Mesendoderm (in vitro differentiated cells): ENCODE results near the gene ST8SIA2. TPM values are rescaled to one million over a fixed set of nuclear protein-coding genes. Genes with fewer than 3 reads are reported as not detected.

ENCODE experiments used
- DNase-seq: peaks from one replicate; pipeline ENCODE4 v3.0.0; 2013
- H2AK5ac ChIP-seq: 2 replicates; pipeline ENCODE4 v1.6.1; 2013; ENCODE audit warnings: low read length, inconsistent platforms
- H2BK120ac ChIP-seq: 2 replicates; pipeline ENCODE4 v1.6.1; 2013; ENCODE audit warnings: low read depth, mild to moderate bottlenecking, low read length, moderate library complexity, mixed read lengths
- H2BK15ac ChIP-seq: replicated peaks from 2 replicates; pipeline ENCODE4 v1.6.1; 2013; ENCODE audit warnings: low read depth, mild to moderate bottlenecking, moderate library complexity
- H2BK5ac ChIP-seq: 2 replicates; pipeline ENCODE4 v1.6.1; 2013; ENCODE audit warnings: low read length, inconsistent platforms
- H3K18ac ChIP-seq: 2 replicates; pipeline ENCODE4 v1.6.1; 2013; ENCODE audit warnings: mild to moderate bottlenecking, low read length, mixed read lengths
- H3K23ac ChIP-seq: one replicate; pipeline ENCODE4 v1.6.1; 2013; ENCODE audit warnings: low read length
- H3K27ac ChIP-seq: 2 replicates; pipeline ENCODE4 v1.5.1; 2013; ENCODE audit warnings: low read depth, mild to moderate bottlenecking, inconsistent platforms, low read length, moderate library complexity
- H3K27me3 ChIP-seq: 2 replicates; pipeline ENCODE4 v1.6.1; 2013; ENCODE audit warnings: low read length, control low read depth, mild to moderate bottlenecking, inconsistent platforms; ENCODE audit not compliant: insufficient read depth, poor library complexity
- H3K36me3 ChIP-seq: 2 replicates; pipeline ENCODE4 v1.6.1; 2013; ENCODE audit warnings: low read length, inconsistent platforms; ENCODE audit not compliant: control insufficient read depth, insufficient read depth
- H3K4ac ChIP-seq: one replicate; pipeline ENCODE4 v1.6.1; 2013; ENCODE audit warnings: low read depth, mild to moderate bottlenecking, low read length, moderate library complexity
- H3K4me1 ChIP-seq: 2 replicates; pipeline ENCODE4 v1.6.1; 2013; ENCODE audit warnings: low read depth, low read length, inconsistent platforms; ENCODE audit not compliant: control insufficient read depth
- H3K4me2 ChIP-seq: 2 replicates; pipeline ENCODE4 v1.6.1; 2013; ENCODE audit warnings: low read length
- H3K4me3 ChIP-seq: 2 replicates; pipeline ENCODE4 v1.5.1; 2013; ENCODE audit warnings: mild to moderate bottlenecking, low read length
- H3K56ac ChIP-seq: one replicate; pipeline ENCODE4 v1.6.1; 2013; ENCODE audit warnings: low read length
- H3K79me1 ChIP-seq: 2 replicates; pipeline ENCODE4 v1.6.1; 2013; ENCODE audit warnings: low read length, inconsistent platforms
- H3K79me2 ChIP-seq: 2 replicates; pipeline ENCODE4 v1.6.1; 2013; ENCODE audit warnings: mild to moderate bottlenecking, low read length; ENCODE audit not compliant: control insufficient read depth, insufficient read depth
- H3K9ac ChIP-seq: 2 replicates; pipeline ENCODE4 v1.6.1; 2013; ENCODE audit warnings: low read length, inconsistent platforms
- H4K5ac ChIP-seq: one replicate; pipeline ENCODE4 v1.6.1; 2013; ENCODE audit warnings: low read length
- H4K8ac ChIP-seq: one replicate; pipeline ENCODE4 v1.6.1; 2013; ENCODE audit warnings: low read depth, mild to moderate bottlenecking, control low read depth, low read length, moderate library complexity
- WGBS: extraction: QIAGEN DNeasy Blood & Tissue Kit; methylation state at CpG from one replicate; pipeline ENCODE4 v1.1.7; 2013; ENCODE audit warnings: low lambda C conversion rate, missing lambda C conversion rate; ENCODE audit not compliant: insufficient coverage; ENCODE audit errors: extremely low coverage; 5-methylcytosine and 5-hydroxymethylcytosine counted together
- polyA plus RNA-seq, 2 experiments: library from polyadenylated mRNA; stranded (reverse); fragments of 200-250 nt; gene quantifications; one replicate each; pipeline ENCODE4 v1.2.3, GENCODE V29; 2013

ST8SIA2 gene
- polyA plus RNA-seq (2013, experiment 1 of 2): 4.9 TPM
- 4.6 TPM for polyA plus RNA-seq (2013, experiment 2 of 2)

- Histone ChIP-seq H3K23ac (peak within 1 kb of the TSS; percentile 74), H3K9ac (peak within 1 kb of the TSS; percentile 76), H3K79me1 (peaks cover 2% of the 10 kb centered on the region), H3K4me3 (peak within 1 kb of the TSS; percentile 63), H3K4me1 (no peaks in the 10 kb centered on the region), H3K27ac (peak within 1 kb of the TSS; percentile 57), H3K56ac (peak within 1 kb of the TSS; percentile 86), H3K27me3 (peaks cover 2% of the 10 kb centered on the region), H3K36me3 (no peaks in the 10 kb centered on the region), H2BK15ac (no peak within 1 kb of the TSS), H2AK5ac (no peak within 1 kb of the TSS), H4K8ac (peak within 1 kb of the TSS; percentile 39), H3K18ac (peak within 1 kb of the TSS; percentile 70), H3K4ac (peak within 1 kb of the TSS; percentile 11), H2BK5ac (no peak within 1 kb of the TSS), H2BK120ac (peak within 1 kb of the TSS; percentile 13), H3K79me2 (no peaks in the 10 kb centered on the region), H4K5ac (no peak within 1 kb of the TSS), H3K4me2 (peak within 1 kb of the TSS; percentile 76)
- peak; percentile 83 for DNase-seq
- no CpG with 5 or more reads among the region's 78 CpGs for WGBS
These were observed at the start of gene ST8SIA2 for GRCh38 chr15:92393071-92393979. TSS of gene ST8SIA2 (plus strand) at chr15:92393881. CDS start at chr15:92394065, 184 bp downstream.

- no peak overlapping the region for H4K8ac ChIP-seq
- H3K4me1 ChIP-seq: peaks cover 21% of the 10 kb centered on the region
- no peak overlapping the region for H2AK5ac ChIP-seq
- H3K9ac ChIP-seq: no peak overlapping the region
- H3K27me3 ChIP-seq: no peaks in the 10 kb centered on the region
- no peak overlapping the region for H2BK120ac ChIP-seq
- H3K79me2 ChIP-seq: no peaks in the 10 kb centered on the region
- H3K18ac ChIP-seq: no peak overlapping the region
- no peak overlapping the region for H2BK15ac ChIP-seq
- H3K23ac ChIP-seq: no peak overlapping the region
- no peaks in the 10 kb centered on the region for H3K79me1 ChIP-seq
- no peaks in the 10 kb centered on the region for H3K36me3 ChIP-seq
- no CpG with 5 or more reads among the region's 17 CpGs for WGBS
- no peak overlapping the region for H3K4me2 ChIP-seq
- H3K56ac ChIP-seq: peak overlapping the region; percentile 45
- no peak overlapping the region for H3K27ac ChIP-seq
- H3K4me3 ChIP-seq: no peak overlapping the region
- H2BK5ac ChIP-seq: no peak overlapping the region
- peak; percentile 64 for DNase-seq
- H4K5ac ChIP-seq: no peak overlapping the region
- H3K4ac ChIP-seq: no peak overlapping the region
These were observed 49.6 kb upstream of the ST8SIA2 start for GRCh38 chr15:92343924-92344643.

- no peak overlapping the region for H2AK5ac ChIP-seq
- H3K4me3 ChIP-seq: no peak overlapping the region
- H3K27me3 ChIP-seq: no peaks in the 10 kb centered on the region
These were observed 47.6 kb upstream of the ST8SIA2 start for GRCh38 chr15:92346063-92346462.

GRCh38 chr15:92355307-92355706 lies 38.4 kb upstream of the ST8SIA2 start:
- H2BK15ac ChIP-seq: no peak overlapping the region
- no peak overlapping the region for H2BK120ac ChIP-seq
- no peak overlapping the region for H4K8ac ChIP-seq
- no peak overlapping the region for H3K9ac ChIP-seq
- H3K4me1 ChIP-seq: no peaks in the 10 kb centered on the region
- H3K27ac ChIP-seq: no peak overlapping the region
- H3K23ac ChIP-seq: no peak overlapping the region
- H3K79me1 ChIP-seq: no peaks in the 10 kb centered on the region
- H3K56ac ChIP-seq: no peak overlapping the region
- H3K36me3 ChIP-seq: no peaks in the 10 kb centered on the region
- H4K5ac ChIP-seq: no peak overlapping the region
- H3K4me2 ChIP-seq: no peak overlapping the region
- H3K18ac ChIP-seq: no peak overlapping the region
- H3K27me3 ChIP-seq: no peaks in the 10 kb centered on the region
- H3K4ac ChIP-seq: no peak overlapping the region
- H3K79me2 ChIP-seq: no peaks in the 10 kb centered on the region
- no CpG with 5 or more reads among the region's 3 CpGs for WGBS
- H2BK5ac ChIP-seq: no peak overlapping the region
- no peak overlapping the region for H3K4me3 ChIP-seq
- H2AK5ac ChIP-seq: no peak overlapping the region
- DNase-seq: peak; percentile 55

More at GRCh38 chr15:92346063-92346462, 47.6 kb upstream of the ST8SIA2 start:
- Histone ChIP-seq H3K56ac (no peak overlapping the region), H3K9ac (no peak overlapping the region), H3K36me3 (no peaks in the 10 kb centered on the region), H2BK120ac (no peak overlapping the region), H3K18ac (no peak overlapping the region), H4K8ac (no peak overlapping the region), H3K4ac (no peak overlapping the region), H3K79me1 (no peaks in the 10 kb centered on the region), H3K4me1 (peaks cover 21% of the 10 kb centered on the region), H4K5ac (no peak overlapping the region), H3K4me2 (no peak overlapping the region), H2BK5ac (no peak overlapping the region), H3K79me2 (no peaks in the 10 kb centered on the region), H3K27ac (no peak overlapping the region), H3K23ac (no peak overlapping the region), H2BK15ac (no peak overlapping the region)
- peak; percentile 55 for DNase-seq

- no CpG with 5 or more reads among the region's 10 CpGs for WGBS
- H2AK5ac ChIP-seq: no peak overlapping the region
These were observed 32.2 kb upstream of the ST8SIA2 start for GRCh38 chr15:92361321-92362000.

More at GRCh38 chr15:92361321-92362000, 32.2 kb upstream of the ST8SIA2 start:
- Histone ChIP-seq H3K4me2 (no peak overlapping the region), H3K4me1 (peaks cover 8% of the 10 kb centered on the region), H2BK5ac (no peak overlapping the region), H3K23ac (no peak overlapping the region), H4K8ac (no peak overlapping the region), H2BK15ac (no peak overlapping the region), H3K79me1 (no peaks in the 10 kb centered on the region), H3K36me3 (no peaks in the 10 kb centered on the region), H3K79me2 (no peaks in the 10 kb centered on the region), H3K4me3 (no peak overlapping the region), H3K27ac (no peak overlapping the region), H2BK120ac (no peak overlapping the region), H3K9ac (no peak overlapping the region), H3K4ac (no peak overlapping the region), H3K56ac (no peak overlapping the region), H3K18ac (no peak overlapping the region), H3K27me3 (no peaks in the 10 kb centered on the region), H4K5ac (no peak overlapping the region)
- DNase-seq: peak; percentile 66
